GM12875 (cell line): ENCODE data around the gene VAV3.

Source experiments
- H3K4me3 ChIP-seq: one replicate; pipeline ENCODE4 v1.5.1; 2011; ENCODE audit warnings: low read depth, low read length, control low read depth
- CTCF ChIP-seq: IDR thresholded peaks from 2 replicates; pipeline ENCODE4 v1.5.1; 2011; ENCODE audit warnings: low read depth, mild to moderate bottlenecking, control low read depth, inconsistent platforms, low read length, moderate library complexity, borderline replicate concordance; ENCODE audit not compliant: insufficient read depth

Gene VAV3

DNA sequence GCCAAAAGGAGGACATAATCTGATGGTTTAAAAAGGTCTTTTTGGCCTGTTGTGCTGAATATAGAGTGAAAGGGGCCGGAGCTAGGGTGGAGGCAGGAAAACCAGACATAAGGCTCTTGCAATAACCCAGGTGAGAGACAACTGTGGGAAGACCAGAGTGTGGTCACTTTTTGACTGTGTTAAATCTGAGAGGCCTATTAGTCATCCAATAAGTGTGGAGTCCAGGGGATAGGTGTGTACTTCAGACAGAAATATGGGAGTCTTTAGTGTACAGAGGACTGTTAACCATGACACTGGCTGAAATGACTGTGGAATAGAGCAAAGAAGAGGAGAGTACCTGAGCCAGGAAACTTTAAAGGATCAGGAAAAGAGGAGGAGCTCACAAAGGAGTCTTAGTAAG, 89.3 kb downstream of the VAV3 start:
- no peak for TF ChIP-seq CTCF
- no peak overlapping the region for H3K4me3 ChIP-seq

DNA sequence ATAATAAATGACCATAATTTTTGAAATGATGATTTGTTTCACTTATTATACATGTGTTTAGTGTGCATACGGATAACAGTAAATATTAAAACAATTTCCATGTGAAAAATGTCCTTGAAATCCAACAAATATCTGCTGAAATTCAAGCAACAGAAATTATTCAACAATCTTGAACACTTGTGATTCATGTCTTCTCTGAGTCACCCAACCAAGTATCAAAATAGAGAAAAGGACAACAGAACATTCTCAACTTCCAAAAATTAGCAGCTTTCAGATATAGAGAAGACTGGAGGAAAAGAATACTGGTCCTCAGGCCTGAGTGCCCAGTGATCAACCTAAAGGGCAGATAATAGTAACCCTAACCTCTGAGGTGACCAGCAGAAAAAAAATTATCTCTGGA, 90.8 kb downstream of the VAV3 start:
- H3K4me3 ChIP-seq, result no peak overlapping the region
- TF ChIP-seq CTCF, result no peak

- TF ChIP-seq CTCF, result no peak
- no peak overlapping the region for H3K4me3 ChIP-seq
These were observed 93.1 kb downstream of the VAV3 start for GRCh38 chr1:107871687-107872395.

- no peak overlapping the region for H3K4me3 ChIP-seq
- no peak for TF ChIP-seq CTCF
These were observed 93.7 kb downstream of the VAV3 start for GRCh38 chr1:107871259-107871658.

GRCh38 chr1:107870696-107871095, 94.3 kb downstream of the VAV3 start:
- TF ChIP-seq CTCF, result no peak
- no peak overlapping the region for H3K4me3 ChIP-seq

GRCh38 chr1:107867897-107868296, 97.1 kb downstream of the VAV3 start:
- H3K4me3 ChIP-seq, result no peak overlapping the region
- no peak for TF ChIP-seq CTCF

- no peak for TF ChIP-seq CTCF
- H3K4me3 ChIP-seq, result no peak overlapping the region
These were observed 97.6 kb downstream of the VAV3 start for GRCh38 chr1:107867422-107867821.
